Stimulated activated CD8-positive, alpha-beta memory T cell treated with anti-CD3 and anti-CD28 coated beads, Interleukin-15, amount 100 ng/mL, for 4 hours (primary cell): ENCODE data around the gene SLC43A2.
"Not testable (repeated sequence)": the region's sequence is repeated elsewhere in the genome, so short reads cannot be mapped to it uniquely, and the experiment has no call there.

ENCODE experiments used
- DNase-seq, 2 donors: peaks; one replicate each; pipeline ENCODE4 v3.0.0-alpha.2; 2020; ENCODE audit warnings: low read depth in 2 of 2

SLC43A2 gene

DNA sequence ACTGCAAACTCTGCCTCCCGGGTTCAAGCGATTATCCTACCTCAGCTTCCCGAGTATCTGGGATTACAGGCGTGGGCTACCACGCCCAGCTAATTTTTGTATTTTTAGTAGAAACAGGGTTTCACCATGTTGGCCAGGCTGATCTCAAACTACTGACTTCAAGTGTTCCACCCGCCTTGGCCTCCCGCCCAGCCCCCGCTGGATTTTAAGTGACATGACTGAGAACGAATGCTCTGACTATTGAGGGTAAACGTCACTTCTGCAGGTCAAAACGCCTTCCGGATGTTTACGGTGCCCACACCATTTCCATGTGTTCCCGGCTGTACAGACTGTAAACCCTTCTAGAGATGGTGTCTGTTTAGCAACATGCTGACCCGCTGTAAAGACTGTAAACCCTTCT, 88.8 kb downstream of the SLC43A2 start:
- DNase-seq, result no peak

GRCh38 chr17:1535737-1536136, 92.9 kb downstream of the SLC43A2 start:
- DNase-seq, result no peak

DNA sequence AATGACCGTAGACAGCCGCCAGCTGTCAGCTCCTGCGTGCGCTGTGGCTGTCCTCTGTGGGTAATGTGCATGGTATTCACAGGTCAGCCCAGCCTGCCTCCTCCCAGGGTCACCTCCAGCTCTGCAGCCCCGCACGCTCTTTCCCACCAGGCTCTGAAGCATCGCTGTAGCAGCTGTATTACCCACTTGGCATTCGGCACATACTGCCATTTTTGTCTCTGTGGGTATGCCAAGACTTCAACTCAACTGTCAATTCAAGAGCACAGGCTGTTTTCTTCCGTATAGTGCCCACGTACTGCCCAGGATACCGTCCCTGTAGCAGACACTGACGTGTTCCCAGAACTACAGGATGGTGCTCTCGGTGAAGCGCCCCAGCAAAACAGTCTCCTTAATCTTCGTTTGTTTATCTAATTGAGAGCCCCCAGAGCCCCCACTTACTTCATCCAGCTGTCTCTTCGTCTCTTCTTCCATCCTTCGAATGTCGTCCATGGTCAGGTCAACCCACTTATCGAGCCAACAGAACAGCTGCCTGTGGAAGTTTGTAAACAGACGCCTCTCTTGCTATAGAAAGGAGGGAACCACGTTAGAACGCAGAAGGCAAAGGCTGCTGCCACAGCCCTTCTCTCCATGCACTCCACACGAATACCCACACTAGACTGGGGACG, 94.8 kb downstream of the SLC43A2 start:
- DNase-seq, result no peak

GRCh38 chr17:1532836-1533602, 95.6 kb downstream of the SLC43A2 start:
- no peak for DNase-seq

DNA sequence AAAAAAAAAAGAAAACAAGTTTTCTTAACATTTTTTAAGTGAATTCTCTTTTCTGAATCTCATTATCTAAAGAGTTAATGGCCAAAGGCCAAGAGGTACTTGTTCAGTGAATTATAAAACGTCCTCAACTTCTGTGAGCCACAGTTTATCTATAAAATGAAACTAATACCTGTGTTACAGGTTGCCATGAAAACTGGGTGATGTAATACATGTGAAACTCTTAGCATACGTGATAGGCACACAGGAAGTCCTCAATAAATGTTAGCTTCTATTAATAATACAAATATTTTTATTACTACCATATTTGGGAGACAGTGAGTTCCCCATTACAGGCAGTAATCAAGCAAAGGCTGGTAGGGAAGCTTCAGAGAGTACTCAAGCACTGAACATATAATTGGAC, 98.8 kb downstream of the SLC43A2 start:
- DNase-seq, result no peak

DNA sequence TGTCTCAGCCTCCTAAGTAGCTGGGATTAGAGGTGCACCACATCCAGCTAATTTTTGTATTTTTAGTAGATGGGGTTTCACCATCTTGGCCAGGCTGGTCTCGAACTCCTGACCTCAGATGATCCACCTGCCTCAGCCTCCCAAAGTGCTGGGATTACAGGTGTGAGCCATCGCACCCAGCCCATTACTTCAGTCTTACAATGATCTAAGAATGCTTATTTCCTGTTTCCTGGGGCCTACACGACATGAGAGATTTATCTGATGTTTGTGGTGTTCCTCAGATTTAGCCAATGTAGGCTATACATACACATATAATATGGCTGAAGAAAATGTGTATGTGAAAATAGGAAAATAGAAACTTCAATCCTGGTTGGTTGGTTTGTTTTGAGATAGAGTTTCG, 101.8 kb downstream of the SLC43A2 start:
- not testable (repeated sequence) for DNase-seq

DNA sequence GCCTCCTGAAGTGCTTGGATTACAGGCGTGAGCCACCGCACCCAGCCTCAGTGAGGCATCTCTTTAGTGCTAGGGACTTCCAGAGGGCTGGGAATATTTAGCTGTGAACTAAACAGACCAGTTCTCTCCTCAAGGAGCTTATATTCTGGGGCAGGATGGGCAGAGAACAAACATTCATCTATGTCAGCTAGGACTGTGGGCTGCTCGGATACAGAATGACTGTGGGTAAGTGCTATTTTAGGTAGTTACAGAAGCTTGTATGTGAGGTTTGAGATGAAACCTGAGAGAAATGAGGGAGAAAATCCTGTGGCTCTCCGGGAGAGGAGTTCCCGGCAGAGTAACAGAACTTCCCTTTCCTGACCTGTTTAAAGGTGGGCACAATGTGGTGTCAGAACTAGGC, 106.0 kb downstream of the SLC43A2 start:
- DNase-seq, result no peak

- no peak for DNase-seq
These were observed 107.5 kb downstream of the SLC43A2 start for GRCh38 chr17:1521086-1521640.

- DNase-seq, result no peak
These were observed 109.0 kb downstream of the SLC43A2 start for GRCh38 chr17:1519678-1520077.
